ENCODE results near the gene HRH1. TPM values are rescaled to one million over a fixed set of nuclear protein-coding genes. Genes with fewer than 3 reads are reported as not detected.

Gene HRH1
- total RNA-seq, 4 donors from 2014 or later: 2.0 to 9.7 (median 8.0) TPM

GRCh38 chr3:11274566-11275142 lies 120.4 kb downstream of the HRH1 start:
- WGBS, 2 donors (ENCODE audit: low coverage in 1 of 2): 78 to 85% methylated on average over 4 to 6 of the region's 6 CpGs
- Histone ChIP-seq H3K4me1 (peaks cover 7 to 19% (median 9%) of the 10 kb centered on the region in 4 donors), H3K36me3 (no peaks in the 10 kb centered on the region), H3K4me3 (no peak overlapping the region), H3K27me3 (no peaks in the 10 kb centered on the region), H3K9me3 (no peaks in the 10 kb centered on the region), H3K27ac (no peak overlapping the region)
- in situ Hi-C loops (cut with MboI; ENCODE audit: low pct_ligation_motif_present in 1 of 4, low pct_unique_long_range_greater_than_20kb in 1 of 4, low sequenced_read_pairs in 3 of 4): no loop called here
- intact Hi-C loops (cut with DNase I; ENCODE audit: low total_unique reads): no loop called here
- TF ChIP-seq CTCF (IDR thresholded peaks at IDR 0.05) (no peak), EP300 (IDR thresholded peaks at IDR 0.05; ENCODE audit: low read depth) (no peak), POLR2AphosphoS5 (IDR thresholded peaks at IDR 0.05) (no peak), POLR2A (IDR thresholded peaks at IDR 0.05) (no peak)
- DNase-seq: no peak

- in situ Hi-C loops (cut with MboI; ENCODE audit: low pct_ligation_motif_present in 1 of 4, low pct_unique_long_range_greater_than_20kb in 1 of 4, low sequenced_read_pairs in 3 of 4) (no loop called here), intact Hi-C loops (cut with DNase I; ENCODE audit: low total_unique reads) (no loop called here)
- peaks cover 7 to 19% (median 9%) of the 10 kb centered on the region in 4 donors for H3K4me1 ChIP-seq
- H3K27ac ChIP-seq: no peak overlapping the region
- 38 to 70% methylated on average over 1 to 2 of the region's 2 CpGs for WGBS, 2 donors (ENCODE audit: low coverage in 1 of 2)
- H3K36me3 ChIP-seq: peaks cover 0 to 2% (median 0%) of the 10 kb centered on the region in 4 donors
- TF ChIP-seq EP300 (IDR thresholded peaks at IDR 0.05; ENCODE audit: low read depth) (no peak), POLR2A (IDR thresholded peaks at IDR 0.05) (no peak), POLR2AphosphoS5 (IDR thresholded peaks at IDR 0.05) (no peak), CTCF (IDR thresholded peaks at IDR 0.05) (no peak)
- no peak overlapping the region for H3K4me3 ChIP-seq
- no peaks in the 10 kb centered on the region for H3K27me3 ChIP-seq
- no peak for DNase-seq
- no peaks in the 10 kb centered on the region for H3K9me3 ChIP-seq
Measured at GRCh38 chr3:11275926-11276325, 121.6 kb downstream of the HRH1 start.

GRCh38 chr3:11276901-11277300 lies 122.6 kb downstream of the HRH1 start:
- in situ Hi-C loops (cut with MboI; ENCODE audit: low pct_ligation_motif_present in 1 of 4, low pct_unique_long_range_greater_than_20kb in 1 of 4, low sequenced_read_pairs in 3 of 4) (no loop called here), intact Hi-C loops (cut with DNase I; ENCODE audit: low total_unique reads) (no loop called here)
- H3K4me3 ChIP-seq: no peak overlapping the region
- no peaks in the 10 kb centered on the region for H3K9me3 ChIP-seq
- no peak for DNase-seq
- peaks cover 0 to 5% (median 0%) of the 10 kb centered on the region in 4 donors for H3K36me3 ChIP-seq
- H3K27me3 ChIP-seq: no peaks in the 10 kb centered on the region
- WGBS, 2 donors (ENCODE audit: low coverage in 1 of 2): 85 to 90% methylated on average over 2 of the region's 2 CpGs
- peaks cover 7 to 15% (median 9%) of the 10 kb centered on the region in 4 donors for H3K4me1 ChIP-seq
- H3K27ac ChIP-seq: no peak overlapping the region
- TF ChIP-seq POLR2AphosphoS5 (IDR thresholded peaks at IDR 0.05): no peak
- TF ChIP-seq POLR2A (IDR thresholded peaks at IDR 0.05): no peak
- TF ChIP-seq CTCF (IDR thresholded peaks at IDR 0.05): no peak
- no peak for TF ChIP-seq EP300 (IDR thresholded peaks at IDR 0.05; ENCODE audit: low read depth)

GRCh38 chr3:11282250-11283138 lies 128.2 kb downstream of the HRH1 start:
- Histone ChIP-seq H3K27me3 (no peaks in the 10 kb centered on the region), H3K27ac (peak overlapping the region; percentile 36 to 69 (median 52)), H3K4me3 (no peak overlapping the region), H3K36me3 (peaks cover 0 to 5% (median 0%) of the 10 kb centered on the region in 4 donors), H3K4me1 (peaks cover 5 to 26% (median 8%) of the 10 kb centered on the region in 4 donors), H3K9me3 (no peaks in the 10 kb centered on the region)
- in situ Hi-C loops (cut with MboI; ENCODE audit: low pct_ligation_motif_present in 1 of 4, low pct_unique_long_range_greater_than_20kb in 1 of 4, low sequenced_read_pairs in 3 of 4) (no loop called here), intact Hi-C loops (cut with DNase I; ENCODE audit: low total_unique reads) (no loop called here)
- 63 to 79% methylated on average over 2 to 5 of the region's 5 CpGs for WGBS, 2 donors (ENCODE audit: low coverage in 1 of 2)
- no peak for TF ChIP-seq CTCF (IDR thresholded peaks at IDR 0.05)
- peak in 2 of 3 donors; percentile 25 to 28 for TF ChIP-seq POLR2AphosphoS5 (IDR thresholded peaks at IDR 0.05)
- peak; percentile 27 for DNase-seq
